ENCODE measurements around the gene RHOB.

Gene RHOB

GRCh38 chr2:20470211-20470610 lies 23.3 kb downstream of the RHOB start:
- H3K4me2 ChIP-seq (ENCODE audit: low read length) = no peak overlapping the region
- H3K27ac ChIP-seq = no peak overlapping the region
- no peak overlapping the region for H2AFZ ChIP-seq
- no peaks in the 10 kb centered on the region for H3K9me3 ChIP-seq (ENCODE audit: control insufficient read depth, low read length)
- H3K36me3 ChIP-seq (ENCODE audit: control insufficient read depth, insufficient read depth, low read length) = no peaks in the 10 kb centered on the region
- H3K27me3 ChIP-seq (ENCODE audit: control insufficient read depth, insufficient read depth, low read length) = no peaks in the 10 kb centered on the region
- peaks cover 9% of the 10 kb centered on the region for H3K4me1 ChIP-seq
- H3K79me2 ChIP-seq = no peaks in the 10 kb centered on the region
- no peak overlapping the region for H3K9ac ChIP-seq
- H3K4me3 ChIP-seq (ENCODE audit: low read depth, low read length) = no peak overlapping the region
- no peak for TF ChIP-seq CTCF (IDR thresholded peaks at IDR 0.05)

DNA sequence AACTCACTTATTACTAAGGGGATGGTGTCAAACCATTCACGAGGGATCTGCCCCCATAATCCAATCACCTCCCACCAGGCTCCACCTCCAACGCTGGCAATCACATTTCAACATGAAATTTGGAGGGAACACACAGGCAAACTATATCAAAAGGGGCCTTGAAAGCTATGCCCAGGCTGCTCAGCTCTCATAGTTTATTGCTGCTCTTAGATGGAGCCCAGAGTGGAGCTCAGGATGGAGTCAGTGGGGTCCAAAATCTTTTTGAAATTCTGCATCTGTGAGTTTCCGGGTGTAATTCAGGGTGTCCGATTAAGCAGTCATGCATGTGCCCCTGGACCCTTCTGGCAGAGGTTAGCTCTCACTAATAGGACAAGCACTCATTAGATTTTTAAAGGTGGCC lies 24.3 kb downstream of the RHOB start:
- Histone ChIP-seq H2AFZ (no peak overlapping the region), H3K9ac (no peak overlapping the region), H3K27me3 (ENCODE audit: control insufficient read depth, insufficient read depth, low read length) (no peaks in the 10 kb centered on the region), H3K4me3 (ENCODE audit: low read depth, low read length) (no peak overlapping the region), H3K36me3 (ENCODE audit: control insufficient read depth, insufficient read depth, low read length) (no peaks in the 10 kb centered on the region), H3K27ac (no peak overlapping the region), H3K4me2 (ENCODE audit: low read length) (no peak overlapping the region), H3K9me3 (ENCODE audit: control insufficient read depth, low read length) (no peaks in the 10 kb centered on the region), H3K4me1 (peaks cover 4% of the 10 kb centered on the region), H3K79me2 (no peaks in the 10 kb centered on the region)
- TF ChIP-seq CTCF (IDR thresholded peaks at IDR 0.05) = no peak

- H3K4me2 ChIP-seq (ENCODE audit: low read length) = no peak overlapping the region
- H3K36me3 ChIP-seq (ENCODE audit: control insufficient read depth, insufficient read depth, low read length) = no peaks in the 10 kb centered on the region
- no peak overlapping the region for H3K27ac ChIP-seq
- H3K9ac ChIP-seq = no peak overlapping the region
- no peaks in the 10 kb centered on the region for H3K79me2 ChIP-seq
- no peak overlapping the region for H3K4me3 ChIP-seq (ENCODE audit: low read depth, low read length)
- no peaks in the 10 kb centered on the region for H3K9me3 ChIP-seq (ENCODE audit: control insufficient read depth, low read length)
- no peaks in the 10 kb centered on the region for H3K4me1 ChIP-seq
- H2AFZ ChIP-seq = no peak overlapping the region
- H3K27me3 ChIP-seq (ENCODE audit: control insufficient read depth, insufficient read depth, low read length) = no peaks in the 10 kb centered on the region
- no peak for TF ChIP-seq CTCF (IDR thresholded peaks at IDR 0.05)
These were observed 25.2 kb downstream of the RHOB start for GRCh38 chr2:20471902-20472559.

DNA sequence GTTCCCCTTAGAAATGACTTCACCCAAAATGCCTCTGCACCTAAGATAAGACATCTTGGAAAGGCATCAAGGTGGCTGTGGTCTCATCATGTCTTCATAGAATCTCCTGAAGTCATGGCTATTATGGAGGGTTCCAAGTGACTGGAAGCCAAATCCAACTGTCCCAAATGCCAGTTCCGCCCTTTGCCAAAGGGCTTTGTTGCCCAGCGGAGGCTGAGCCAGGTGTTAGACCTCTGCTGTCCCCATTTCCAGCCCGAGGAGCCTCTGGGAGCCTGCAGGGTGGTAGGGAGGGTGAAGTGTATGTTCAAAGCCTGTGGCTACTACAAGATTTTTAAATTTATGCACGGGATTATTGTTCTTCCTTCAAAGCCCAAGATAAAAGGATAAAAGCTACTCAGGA lies 25.7 kb downstream of the RHOB start:
- no peaks in the 10 kb centered on the region for H3K4me1 ChIP-seq
- H3K4me3 ChIP-seq (ENCODE audit: low read depth, low read length) = no peak overlapping the region
- H3K36me3 ChIP-seq (ENCODE audit: control insufficient read depth, insufficient read depth, low read length) = no peaks in the 10 kb centered on the region
- no peaks in the 10 kb centered on the region for H3K79me2 ChIP-seq
- no peaks in the 10 kb centered on the region for H3K9me3 ChIP-seq (ENCODE audit: control insufficient read depth, low read length)
- H3K9ac ChIP-seq = no peak overlapping the region
- TF ChIP-seq CTCF (IDR thresholded peaks at IDR 0.05) = no peak
- no peak overlapping the region for H3K4me2 ChIP-seq (ENCODE audit: low read length)
- H3K27ac ChIP-seq = no peak overlapping the region
- H3K27me3 ChIP-seq (ENCODE audit: control insufficient read depth, insufficient read depth, low read length) = no peaks in the 10 kb centered on the region
- H2AFZ ChIP-seq = no peak overlapping the region

GRCh38 chr2:20473128-20473527 lies 26.3 kb downstream of the RHOB start:
- Histone ChIP-seq H3K27me3 (ENCODE audit: control insufficient read depth, insufficient read depth, low read length) (no peaks in the 10 kb centered on the region), H3K36me3 (ENCODE audit: control insufficient read depth, insufficient read depth, low read length) (no peaks in the 10 kb centered on the region), H3K9ac (no peak overlapping the region), H3K4me2 (ENCODE audit: low read length) (no peak overlapping the region), H3K4me1 (no peaks in the 10 kb centered on the region), H3K9me3 (ENCODE audit: control insufficient read depth, low read length) (no peaks in the 10 kb centered on the region), H3K79me2 (no peaks in the 10 kb centered on the region), H3K27ac (no peak overlapping the region), H2AFZ (no peak overlapping the region), H3K4me3 (ENCODE audit: low read depth, low read length) (no peak overlapping the region)
- no peak for TF ChIP-seq CTCF (IDR thresholded peaks at IDR 0.05)

Data from parathyroid adenoma (tissue), 2 donors.